Measurements from ENCODE around the gene COBL.

Gene COBL

GRCh38 chr7:51267169-51267568 is 49.4 kb downstream of the COBL start:
- H3K4me3 ChIP-seq (ENCODE audit: low read depth, low read length): no peak overlapping the region
- no peak for TF ChIP-seq CTCF (IDR thresholded peaks at IDR 0.05; ENCODE audit: low read depth, low read length)

- no peak for TF ChIP-seq CTCF (IDR thresholded peaks at IDR 0.05; ENCODE audit: low read depth, low read length)
- H3K4me3 ChIP-seq (ENCODE audit: low read depth, low read length): no peak overlapping the region
Measured at GRCh38 chr7:51265066-51265907, 51.3 kb downstream of the COBL start.

GRCh38 chr7:51263631-51264484 is 52.8 kb downstream of the COBL start:
- H3K4me3 ChIP-seq (ENCODE audit: low read depth, low read length): no peak overlapping the region
- no peak for TF ChIP-seq CTCF (IDR thresholded peaks at IDR 0.05; ENCODE audit: low read depth, low read length)

- no peak overlapping the region for H3K4me3 ChIP-seq (ENCODE audit: low read depth, low read length)
- TF ChIP-seq CTCF (IDR thresholded peaks at IDR 0.05; ENCODE audit: low read depth, low read length): no peak
Measured at GRCh38 chr7:51262796-51263531, 53.6 kb downstream of the COBL start.

GRCh38 chr7:51261950-51262795 is 54.4 kb downstream of the COBL start:
- H3K4me3 ChIP-seq (ENCODE audit: low read depth, low read length): no peak overlapping the region
- no peak for TF ChIP-seq CTCF (IDR thresholded peaks at IDR 0.05; ENCODE audit: low read depth, low read length)

GRCh38 chr7:51261117-51261835 is 55.3 kb downstream of the COBL start:
- no peak for TF ChIP-seq CTCF (IDR thresholded peaks at IDR 0.05; ENCODE audit: low read depth, low read length)
- H3K4me3 ChIP-seq (ENCODE audit: low read depth, low read length): no peak overlapping the region
